Measurements from ENCODE around the gene OR2A12. TPM values are rescaled to one million over a fixed set of nuclear protein-coding genes. Genes with fewer than 3 reads are reported as not detected.

OR2A12 gene, protein sequence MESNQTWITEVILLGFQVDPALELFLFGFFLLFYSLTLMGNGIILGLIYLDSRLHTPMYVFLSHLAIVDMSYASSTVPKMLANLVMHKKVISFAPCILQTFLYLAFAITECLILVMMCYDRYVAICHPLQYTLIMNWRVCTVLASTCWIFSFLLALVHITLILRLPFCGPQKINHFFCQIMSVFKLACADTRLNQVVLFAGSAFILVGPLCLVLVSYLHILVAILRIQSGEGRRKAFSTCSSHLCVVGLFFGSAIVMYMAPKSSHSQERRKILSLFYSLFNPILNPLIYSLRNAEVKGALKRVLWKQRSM
- total RNA-seq = not detected

- H3K27me3 ChIP-seq = no peaks in the 10 kb centered on the region
- H3K4me3 ChIP-seq = no peak within 1 kb of the TSS
- H3K4me1 ChIP-seq = no peaks in the 10 kb centered on the region
- ATAC-seq = no peak
- H3K36me3 ChIP-seq = no peaks in the 10 kb centered on the region
- peaks cover 0 to 5% (median 0%) of the 10 kb centered on the region in 3 donors for H3K9me3 ChIP-seq
- TF ChIP-seq POLR2A (IDR thresholded peaks at IDR 0.05) = no peak
- TF ChIP-seq, protein P1, sequence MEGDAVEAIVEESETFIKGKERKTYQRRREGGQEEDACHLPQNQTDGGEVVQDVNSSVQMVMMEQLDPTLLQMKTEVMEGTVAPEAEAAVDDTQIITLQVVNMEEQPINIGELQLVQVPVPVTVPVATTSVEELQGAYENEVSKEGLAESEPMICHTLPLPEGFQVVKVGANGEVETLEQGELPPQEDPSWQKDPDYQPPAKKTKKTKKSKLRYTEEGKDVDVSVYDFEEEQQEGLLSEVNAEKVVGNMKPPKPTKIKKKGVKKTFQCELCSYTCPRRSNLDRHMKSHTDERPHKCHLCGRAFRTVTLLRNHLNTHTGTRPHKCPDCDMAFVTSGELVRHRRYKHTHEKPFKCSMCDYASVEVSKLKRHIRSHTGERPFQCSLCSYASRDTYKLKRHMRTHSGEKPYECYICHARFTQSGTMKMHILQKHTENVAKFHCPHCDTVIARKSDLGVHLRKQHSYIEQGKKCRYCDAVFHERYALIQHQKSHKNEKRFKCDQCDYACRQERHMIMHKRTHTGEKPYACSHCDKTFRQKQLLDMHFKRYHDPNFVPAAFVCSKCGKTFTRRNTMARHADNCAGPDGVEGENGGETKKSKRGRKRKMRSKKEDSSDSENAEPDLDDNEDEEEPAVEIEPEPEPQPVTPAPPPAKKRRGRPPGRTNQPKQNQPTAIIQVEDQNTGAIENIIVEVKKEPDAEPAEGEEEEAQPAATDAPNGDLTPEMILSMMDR (IDR thresholded peaks at IDR 0.05) = no peak
- TF ChIP-seq EP300 (IDR thresholded peaks at IDR 0.05) = no peak
- no peak for TF ChIP-seq POLR2AphosphoS5 (IDR thresholded peaks at IDR 0.05)
- 73 to 79% methylated on average over 1 to 2 of the region's 2 CpGs for whole genome bisulfite sequencing, 2 donors (ENCODE audit: low coverage in 1 of 2)
- no peak within 1 kb of the TSS for H3K27ac ChIP-seq
These were observed at the start of gene OR2A12 for GRCh38 chr7:144085978-144086377. TSS of gene OR2A12 (plus strand) at chr7:144086278. CDS start at chr7:144095108, 8,830 bp downstream.

GRCh38 chr7:144036302-144036885 is 49.7 kb upstream of the OR2A12 start:
- no peak for ATAC-seq
- WGBS, 2 donors (ENCODE audit: low coverage in 1 of 2) = 67 to 80% methylated on average over 1 of the region's 1 CpG
- Histone ChIP-seq H3K9me3 (no peaks in the 10 kb centered on the region), H3K36me3 (no peaks in the 10 kb centered on the region), H3K4me1 (no peaks in the 10 kb centered on the region), H3K27ac (no peak overlapping the region), H3K27me3 (no peaks in the 10 kb centered on the region), H3K4me3 (no peak overlapping the region)
- TF ChIP-seq POLR2AphosphoS5 (IDR thresholded peaks at IDR 0.05) (no peak), EP300 (IDR thresholded peaks at IDR 0.05) (no peak), POLR2A (IDR thresholded peaks at IDR 0.05) (no peak)
- TF ChIP-seq, protein P1 (IDR thresholded peaks at IDR 0.05) = no peak

DNA sequence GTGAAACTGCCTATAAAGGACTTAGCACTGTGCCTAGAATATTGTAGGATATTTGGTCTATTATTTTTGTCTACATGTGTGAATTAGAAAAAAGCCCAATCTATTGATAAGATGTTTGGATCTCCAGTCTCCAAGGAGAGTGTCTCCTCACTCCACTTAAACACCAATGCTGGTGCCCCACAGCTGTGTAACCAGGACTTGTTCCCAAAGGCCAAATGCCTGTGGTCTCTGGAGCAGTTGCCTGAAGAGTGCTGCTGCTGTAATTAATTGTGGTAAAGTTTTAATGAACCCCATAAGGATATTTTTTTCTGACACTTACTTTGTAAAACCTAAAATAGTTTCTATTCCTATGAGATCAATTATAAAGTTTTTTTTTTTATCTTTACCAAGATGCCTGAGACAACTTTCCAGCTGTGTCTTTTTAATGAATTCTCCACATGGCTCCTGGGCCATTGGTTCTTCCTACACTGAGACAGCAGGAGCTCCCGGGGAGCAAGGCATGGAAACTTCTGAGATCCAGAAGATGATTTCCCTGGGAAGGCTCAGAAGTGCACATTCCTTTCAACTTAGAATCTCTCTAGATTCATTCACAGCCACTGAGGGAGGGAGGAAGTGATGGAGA is 48.6 kb upstream of the OR2A12 start:
- ATAC-seq = no peak
- WGBS, 2 donors (ENCODE audit: low coverage in 1 of 2) = 29 to 40% methylated on average over 1 of the region's 1 CpG

GRCh38 chr7:144038887-144039286 is 47.2 kb upstream of the OR2A12 start:
- no peak overlapping the region for H3K27ac ChIP-seq
- no peaks in the 10 kb centered on the region for H3K27me3 ChIP-seq
- H3K36me3 ChIP-seq = no peaks in the 10 kb centered on the region
- H3K9me3 ChIP-seq = no peaks in the 10 kb centered on the region
- ATAC-seq = no peak
- H3K4me3 ChIP-seq = no peak overlapping the region
- H3K4me1 ChIP-seq = no peaks in the 10 kb centered on the region
- 46 to 73% methylated on average over 4 of the region's 4 CpGs for WGBS, 2 donors (ENCODE audit: low coverage in 1 of 2)
- TF ChIP-seq EP300 (IDR thresholded peaks at IDR 0.05) (no peak), POLR2AphosphoS5 (IDR thresholded peaks at IDR 0.05) (no peak), POLR2A (IDR thresholded peaks at IDR 0.05) (no peak)
- TF ChIP-seq, protein P1 (IDR thresholded peaks at IDR 0.05) = no peak

More for the DNA sequence above, 48.6 kb upstream of the OR2A12 start:
- Histone ChIP-seq H3K4me3 (no peak overlapping the region), H3K27ac (no peak overlapping the region), H3K36me3 (no peaks in the 10 kb centered on the region), H3K4me1 (no peaks in the 10 kb centered on the region), H3K27me3 (no peaks in the 10 kb centered on the region), H3K9me3 (no peaks in the 10 kb centered on the region)
- TF ChIP-seq POLR2AphosphoS5 (IDR thresholded peaks at IDR 0.05) = no peak
- TF ChIP-seq, protein P1 (IDR thresholded peaks at IDR 0.05) = no peak
- TF ChIP-seq EP300 (IDR thresholded peaks at IDR 0.05) = no peak
- TF ChIP-seq POLR2A (IDR thresholded peaks at IDR 0.05) = no peak

Measured in gastroesophageal sphincter (tissue), 4 donors.